Inflammatory macrophage (primary cell): ENCODE measurements around the gene NOP9.
A peak's percentile ranks its signal among the peaks of the same experiment; 100 is the strongest.

Experiments used
- DNase-seq, 2 donors: peaks; one replicate each; pipeline ENCODE4 v3.0.0-alpha.2; 2020 to 2022

The NOP9 gene

DNA sequence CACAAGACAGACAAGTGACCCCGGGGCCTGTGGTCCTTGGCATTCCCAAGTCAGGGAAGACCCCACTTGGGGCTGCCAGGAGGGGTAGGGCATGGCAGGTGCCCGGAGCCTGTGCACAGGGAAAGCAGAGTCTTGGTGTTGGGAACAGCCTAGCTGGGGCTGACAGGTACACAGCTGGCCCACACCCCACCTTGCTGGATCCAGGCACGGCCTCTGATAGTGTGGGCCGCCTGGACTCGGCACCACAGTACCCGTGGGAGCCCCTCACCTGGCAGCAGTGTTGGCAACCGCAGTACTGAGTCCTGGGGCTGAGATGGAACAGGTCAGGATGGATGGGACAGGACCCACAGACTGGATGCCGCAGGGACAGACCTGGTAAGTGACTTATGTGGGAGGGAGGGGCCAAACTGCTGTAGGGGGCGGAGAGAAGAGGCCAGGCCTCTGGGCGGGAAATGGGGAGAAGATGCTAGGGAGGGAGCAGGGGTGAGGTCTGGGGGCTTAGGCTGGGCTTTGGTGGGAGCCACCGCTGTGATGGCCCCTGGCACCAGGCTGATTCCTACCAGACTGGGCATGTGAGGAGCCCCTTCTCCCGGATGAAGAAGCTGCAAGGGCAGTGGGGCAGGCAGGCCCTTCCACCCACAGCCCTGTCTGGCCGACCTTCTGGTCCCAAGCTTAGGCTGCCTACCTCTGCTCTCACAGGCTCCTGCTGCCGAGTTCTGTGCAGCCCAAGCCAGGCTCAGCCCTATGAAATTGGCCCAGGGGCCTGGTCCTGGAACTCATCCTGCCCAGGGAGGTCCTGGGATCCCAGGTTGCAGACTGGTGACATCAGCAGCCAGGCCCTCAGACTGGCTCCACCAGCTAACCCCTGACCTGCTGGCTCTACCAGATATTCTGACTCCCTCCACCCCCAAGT lies 36.6 kb upstream of the NOP9 start, which contains the start of gene TGM1:
Gene TGM1, minus strand, starts transcription at position 357 of the 913 bp plus-strand sequence. CDS start 825 bp downstream, outside the sequence.
- DNase-seq, result no peak

DNA sequence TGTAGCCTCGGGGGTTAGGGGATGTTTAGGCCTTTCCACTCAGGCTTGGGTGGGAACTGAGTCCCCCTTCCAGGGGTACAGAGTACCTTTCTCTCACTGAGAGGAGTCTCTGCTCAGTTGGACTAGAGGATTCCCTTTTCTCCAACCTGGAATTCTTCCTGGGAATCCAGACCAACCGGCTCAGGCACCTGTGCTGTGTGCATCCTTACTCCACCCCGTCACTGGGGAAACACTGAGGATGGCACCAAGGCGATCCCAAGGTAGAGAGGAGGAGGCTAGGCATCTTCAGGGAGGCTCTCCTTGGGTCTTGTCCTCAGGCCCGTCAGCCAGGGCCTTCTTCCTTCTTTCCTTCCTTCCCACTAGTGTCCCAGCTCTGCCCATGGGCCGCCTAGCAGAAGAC lies 35.8 kb upstream of the NOP9 start:
- no peak for DNase-seq

DNA sequence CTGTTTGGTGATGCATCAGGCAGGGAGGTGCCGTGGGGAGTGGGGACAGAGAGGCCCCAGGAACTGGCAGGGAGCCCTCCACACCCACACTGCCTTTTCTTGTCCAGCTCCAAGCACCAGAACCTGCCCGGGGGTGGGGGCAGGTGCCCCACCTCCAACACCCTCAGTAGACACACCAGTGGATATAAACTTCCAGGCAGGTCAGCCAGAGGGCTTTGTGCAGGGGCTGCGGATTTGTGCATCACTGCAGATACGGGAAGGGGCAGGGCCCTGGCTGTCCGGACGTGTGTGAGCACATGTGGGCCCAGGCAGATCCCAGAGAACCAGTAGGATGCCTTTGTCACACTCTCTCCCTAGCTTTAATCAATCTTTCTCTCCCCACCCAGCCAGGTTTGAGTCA lies 35.4 kb upstream of the NOP9 start:
- DNase-seq, result no peak

DNA sequence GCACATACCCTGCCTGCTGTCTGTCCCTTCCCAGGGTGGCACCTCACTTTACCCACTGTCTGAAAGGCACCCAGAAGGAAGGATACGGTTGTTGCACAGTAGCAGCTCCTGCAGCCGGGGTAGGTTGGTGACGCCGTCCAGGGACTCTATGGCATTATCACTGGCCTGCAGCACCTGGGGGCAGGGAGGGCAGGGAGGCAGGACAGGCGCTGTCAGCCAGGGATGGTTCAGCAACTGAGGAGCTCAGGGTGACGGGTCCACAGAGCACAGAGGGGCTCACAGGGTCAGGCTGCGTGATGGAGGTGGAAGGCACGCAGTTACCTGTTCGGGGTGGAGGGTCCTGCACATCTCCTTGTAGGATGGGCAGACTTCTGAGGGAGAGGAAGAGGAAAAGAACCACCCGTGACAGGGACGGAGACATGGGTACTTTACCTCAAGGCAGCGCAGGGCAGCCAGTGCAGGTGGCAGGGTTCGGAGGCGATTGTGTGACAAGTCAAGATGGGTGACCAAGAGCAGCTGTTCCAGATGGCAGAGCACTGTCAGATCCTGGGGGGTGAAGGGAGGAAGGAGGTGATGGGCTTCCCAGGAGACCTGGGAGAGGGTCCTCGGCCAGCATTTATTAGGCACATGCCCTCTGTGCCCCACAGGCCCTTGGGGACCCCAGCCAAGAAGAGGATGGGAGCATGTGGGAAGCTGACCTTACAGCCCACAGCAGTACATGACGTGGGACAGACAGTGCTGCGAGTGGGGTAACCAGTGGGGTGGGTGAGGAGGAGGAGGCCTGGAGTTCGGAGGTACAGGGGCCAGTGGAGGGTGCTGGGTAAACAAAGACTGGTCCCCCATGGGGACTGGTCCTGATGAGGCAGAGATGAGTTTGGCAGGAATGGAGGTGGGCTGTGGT lies 33.1 kb upstream of the NOP9 start:
- DNase-seq, result no peak

DNA sequence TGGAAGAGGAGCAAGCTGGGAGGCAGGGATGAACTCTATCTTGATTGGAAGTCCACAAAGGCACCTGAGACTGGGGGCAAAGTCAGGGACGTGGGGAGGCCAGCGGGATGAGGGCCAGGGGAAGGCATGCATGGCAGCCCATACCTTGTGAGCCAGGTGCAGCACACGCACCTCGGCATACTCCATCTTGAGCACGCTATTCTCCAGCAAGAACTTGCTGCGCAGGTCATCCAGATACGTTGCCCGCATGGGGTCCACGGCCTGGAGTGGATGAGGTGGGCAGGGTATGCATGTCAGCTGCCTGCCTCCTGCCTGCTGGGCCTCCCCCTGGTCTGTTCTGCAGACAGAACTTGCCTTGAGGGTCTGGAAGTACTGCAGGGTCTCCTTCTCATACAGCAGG lies 32.1 kb upstream of the NOP9 start:
- DNase-seq, result no peak

DNA sequence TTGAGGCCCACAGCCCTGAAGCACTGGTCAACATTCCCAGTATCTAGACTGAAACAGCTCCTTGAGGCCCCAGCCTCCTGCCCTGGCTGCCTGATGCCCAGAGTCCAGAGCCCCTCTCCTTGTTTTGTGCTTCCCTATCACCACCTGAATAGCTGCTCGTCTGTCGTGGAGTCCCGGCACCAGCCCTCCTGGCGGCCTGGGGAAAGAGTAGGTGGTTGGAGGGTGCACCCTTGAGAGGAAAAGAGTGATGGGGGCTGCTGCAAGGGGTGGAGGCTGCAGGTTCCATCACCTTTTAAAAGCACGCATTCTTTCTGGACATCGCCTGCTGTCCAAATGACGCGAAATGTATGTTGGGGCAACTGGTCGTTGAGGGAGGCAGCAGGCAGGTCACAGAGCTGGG lies 31.4 kb upstream of the NOP9 start:
- DNase-seq, result no peak

DNA sequence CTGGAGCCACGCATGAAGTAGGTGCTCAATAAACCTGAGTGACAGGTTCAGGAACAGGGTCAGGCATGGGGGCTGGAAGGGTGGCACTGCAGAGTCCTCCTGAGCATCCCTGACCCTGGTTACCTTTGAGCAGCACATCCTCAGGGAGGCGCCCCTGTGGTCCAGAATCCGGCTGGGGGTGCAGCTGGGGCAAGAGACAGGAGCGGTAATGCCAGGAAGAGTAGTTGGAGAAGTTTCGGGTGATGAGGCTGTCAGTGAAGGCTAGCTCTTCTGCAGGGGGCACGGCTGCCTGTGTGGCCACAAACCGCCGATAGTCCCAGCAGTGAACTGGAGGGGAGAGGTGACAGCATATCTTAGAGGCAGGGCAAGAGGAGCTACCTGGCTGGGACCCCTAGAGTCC lies 30.3 kb upstream of the NOP9 start:
- DNase-seq, result no peak

DNA sequence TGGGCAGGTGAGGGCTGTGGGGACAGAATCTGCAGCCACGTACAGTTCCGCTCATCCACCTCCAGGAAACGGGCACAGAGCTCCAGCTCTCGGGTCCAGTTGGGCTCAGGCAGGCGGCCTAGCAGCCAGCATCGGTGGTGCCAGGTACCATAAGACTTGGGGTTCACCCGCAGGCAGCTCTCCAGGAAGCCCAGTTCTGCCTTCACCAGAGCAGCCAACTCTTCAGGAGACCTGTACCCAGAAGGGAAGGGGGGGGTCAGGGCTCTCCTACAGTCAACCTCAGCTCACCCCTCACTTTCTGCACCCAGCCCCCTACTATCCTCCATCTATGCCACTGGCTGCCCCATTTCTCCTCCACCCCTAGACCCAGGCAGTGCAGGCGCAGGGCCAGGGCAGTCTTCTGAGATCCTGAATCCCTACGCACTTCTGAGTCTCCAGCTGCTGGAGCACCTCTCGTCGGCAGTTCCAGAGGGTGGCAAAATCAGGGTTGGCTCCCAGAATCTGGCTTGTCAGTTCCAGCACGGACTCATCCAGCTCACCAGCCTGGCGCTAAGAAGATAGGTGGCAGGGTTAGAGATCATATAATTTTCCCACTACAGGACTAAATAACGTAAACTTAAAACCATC lies 29.6 kb upstream of the NOP9 start:
- no peak for DNase-seq

DNA sequence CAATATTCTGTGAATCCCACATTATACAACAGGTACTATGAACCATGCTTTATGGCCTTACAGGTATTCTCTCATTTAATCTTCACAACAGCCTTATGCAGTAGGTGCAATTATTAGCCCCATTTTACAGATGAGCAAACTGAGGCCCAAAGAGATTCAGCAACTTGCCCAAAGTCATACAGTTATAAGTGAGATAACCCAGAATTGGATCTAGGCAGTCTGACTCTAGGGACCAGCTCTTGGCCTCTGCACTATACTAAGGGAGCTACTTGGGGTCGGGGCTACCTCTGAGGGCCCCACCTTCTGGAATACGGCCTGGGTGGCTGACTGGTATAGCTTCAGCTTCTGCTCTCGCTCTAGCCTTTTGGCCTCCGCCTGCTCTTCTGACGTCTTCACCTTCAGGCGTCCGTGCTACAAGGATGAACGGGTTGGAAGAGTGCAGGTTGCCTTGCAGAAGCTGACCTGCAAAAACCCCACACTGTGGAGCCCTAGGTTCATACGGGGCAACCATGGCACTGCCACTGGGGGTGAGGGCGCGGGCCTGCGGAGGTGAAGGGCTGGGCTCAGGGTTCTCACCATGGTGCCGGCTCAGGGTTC lies 29.0 kb upstream of the NOP9 start:
- no peak for DNase-seq

DNA sequence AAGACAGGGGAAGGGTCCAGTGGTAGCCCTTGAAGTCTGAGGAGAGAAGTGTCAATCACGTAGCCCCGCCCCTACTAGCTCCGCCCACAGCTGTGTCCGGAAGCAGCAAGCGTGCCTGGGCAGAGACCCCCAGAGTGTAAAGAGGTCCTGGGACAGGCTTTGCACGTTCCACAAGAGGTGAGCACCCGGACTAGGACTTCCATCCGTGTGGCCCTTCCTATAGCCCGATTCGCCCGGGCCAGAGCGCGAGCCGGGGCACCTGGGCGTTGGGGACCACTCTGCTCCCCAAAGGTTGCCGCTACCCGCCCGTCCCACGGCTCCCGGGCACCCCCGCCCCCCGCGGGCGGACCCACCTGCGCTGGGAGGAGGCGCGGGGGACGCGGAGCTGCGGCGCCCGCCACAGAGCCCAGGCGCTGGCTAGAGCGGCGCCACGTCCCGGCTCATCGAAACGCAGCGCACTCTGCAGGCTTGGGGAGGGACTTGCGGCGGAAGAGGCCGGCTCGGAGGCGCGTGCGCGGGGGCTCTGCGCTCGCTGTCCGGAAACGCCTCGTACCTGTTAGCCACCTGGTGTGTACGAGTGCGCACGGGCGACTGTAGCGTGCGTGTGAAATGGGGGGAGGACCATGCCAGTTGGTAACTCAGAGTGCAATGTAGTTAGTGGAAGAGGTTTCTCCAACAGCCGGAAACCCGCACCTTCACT lies 28.4 kb upstream of the NOP9 start, which contains the start of gene RABGGTA:
Gene RABGGTA, minus strand, starts transcription at position 464 of the 700 bp plus-strand sequence. CDS start 482 bp downstream, outside the sequence.
- DNase-seq, result peak; percentile 80 to 90

DNA sequence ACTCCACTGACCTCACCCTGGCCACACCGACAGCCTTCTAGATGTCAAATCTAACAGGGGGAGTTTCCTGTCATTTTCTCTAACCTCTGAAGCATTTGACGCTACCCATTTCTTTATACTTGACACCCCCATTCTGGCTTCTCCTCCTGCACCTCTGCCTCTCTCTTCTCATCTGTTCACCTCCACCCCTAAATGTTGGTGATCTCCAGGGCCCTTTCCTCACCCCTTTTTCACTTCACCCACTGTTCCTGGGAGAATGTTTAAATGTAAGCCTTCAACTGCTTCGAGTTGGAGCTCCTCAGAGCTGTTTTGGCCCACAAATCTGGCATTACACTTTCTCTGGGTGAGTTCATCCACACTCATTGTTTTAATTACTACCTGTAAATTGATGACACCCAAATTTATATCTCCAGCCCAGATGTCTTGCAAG lies 27.8 kb upstream of the NOP9 start:
- no peak for DNase-seq

DNA sequence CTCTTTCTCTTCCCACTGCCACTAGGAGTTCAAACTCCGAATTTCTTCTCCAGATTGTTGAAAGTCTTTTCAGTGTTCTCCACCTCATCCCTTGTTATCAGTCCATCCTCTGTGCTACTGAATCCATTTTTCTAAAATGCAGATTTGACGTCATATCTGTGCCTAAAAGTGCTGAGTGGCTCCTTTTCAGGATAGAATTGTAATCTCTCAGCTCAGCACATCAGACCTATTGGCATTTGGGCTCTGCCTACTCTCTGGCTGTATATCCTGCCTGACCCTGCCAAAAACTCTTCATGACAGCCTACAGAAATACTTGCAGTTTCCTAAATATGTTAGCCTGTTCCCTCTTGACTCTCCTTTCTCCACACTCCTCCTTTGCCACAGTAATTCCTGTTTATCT lies 27.2 kb upstream of the NOP9 start:
- peak; percentile 16 to 17 for DNase-seq

DNA sequence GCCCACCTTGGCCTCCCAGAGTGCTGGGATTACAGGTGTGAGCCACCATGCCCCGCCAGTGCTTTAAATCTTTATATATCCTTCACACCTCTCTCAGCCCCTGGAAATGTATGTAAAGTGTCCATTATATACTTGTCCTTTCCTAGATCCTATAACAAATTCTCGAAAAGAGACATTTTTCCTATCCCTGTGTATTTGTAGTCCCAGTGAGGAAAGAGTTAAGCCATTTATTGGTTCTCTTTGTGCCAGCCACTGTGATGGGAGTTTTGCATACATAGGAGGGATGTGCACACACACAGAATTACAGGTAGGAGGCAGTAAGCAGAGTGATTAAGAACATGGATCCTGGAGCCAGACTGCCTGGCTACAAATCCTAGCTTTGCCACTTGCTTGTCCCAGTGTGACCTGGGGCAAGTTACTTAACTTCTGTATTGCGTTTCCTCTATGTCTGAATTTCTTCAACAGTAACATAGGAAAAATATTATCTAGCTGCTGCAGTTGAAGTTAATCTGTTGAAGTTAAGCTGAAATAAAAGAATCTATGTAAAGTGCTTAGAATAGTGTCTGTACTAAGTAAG lies 26.1 kb upstream of the NOP9 start:
- peak; percentile 57 to 67 for DNase-seq

DNA sequence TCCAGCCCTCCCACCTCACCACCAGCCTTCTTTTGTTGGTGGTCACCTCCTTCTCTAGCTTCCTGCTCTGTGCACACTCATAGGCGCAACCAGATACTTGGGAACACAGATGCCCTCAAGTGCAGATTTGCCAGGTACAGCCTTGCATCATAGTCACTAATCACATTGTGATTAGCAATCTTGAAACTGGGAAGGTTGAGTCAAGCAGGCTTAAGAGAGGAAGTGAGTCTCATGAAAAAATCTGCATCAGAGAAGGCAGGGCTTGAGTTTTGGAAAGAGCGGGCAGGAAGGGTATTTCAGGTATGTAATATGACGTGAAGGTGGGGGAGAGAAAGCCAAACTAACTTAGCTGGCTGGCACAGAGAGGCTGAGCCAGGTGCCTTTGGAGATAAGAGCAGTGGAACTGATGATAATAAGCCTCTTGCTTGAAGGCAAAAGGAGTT lies 25.5 kb upstream of the NOP9 start:
- peak; percentile 83 to 87 for DNase-seq

DNA sequence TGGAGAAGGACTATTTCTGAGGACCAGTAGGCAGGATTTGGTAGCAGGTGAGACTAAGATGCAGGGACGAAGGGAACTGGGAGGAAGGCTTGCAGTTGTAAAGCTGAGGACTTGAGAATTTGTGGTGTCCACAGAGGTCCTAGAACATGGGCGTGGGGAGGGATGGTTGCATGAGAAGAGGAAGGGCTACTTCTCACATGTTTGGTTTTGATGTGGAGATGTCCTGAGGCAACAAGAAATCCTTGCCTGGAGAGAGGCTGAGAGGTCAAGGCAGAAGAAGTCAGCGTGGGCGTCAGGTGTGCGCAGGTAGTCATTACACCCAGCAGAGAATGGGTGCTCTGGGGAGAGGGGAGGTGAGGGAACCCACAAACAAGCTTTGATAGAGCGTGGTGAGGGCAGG lies 22.6 kb upstream of the NOP9 start:
- DNase-seq, result peak; percentile 63 to 74

DNA sequence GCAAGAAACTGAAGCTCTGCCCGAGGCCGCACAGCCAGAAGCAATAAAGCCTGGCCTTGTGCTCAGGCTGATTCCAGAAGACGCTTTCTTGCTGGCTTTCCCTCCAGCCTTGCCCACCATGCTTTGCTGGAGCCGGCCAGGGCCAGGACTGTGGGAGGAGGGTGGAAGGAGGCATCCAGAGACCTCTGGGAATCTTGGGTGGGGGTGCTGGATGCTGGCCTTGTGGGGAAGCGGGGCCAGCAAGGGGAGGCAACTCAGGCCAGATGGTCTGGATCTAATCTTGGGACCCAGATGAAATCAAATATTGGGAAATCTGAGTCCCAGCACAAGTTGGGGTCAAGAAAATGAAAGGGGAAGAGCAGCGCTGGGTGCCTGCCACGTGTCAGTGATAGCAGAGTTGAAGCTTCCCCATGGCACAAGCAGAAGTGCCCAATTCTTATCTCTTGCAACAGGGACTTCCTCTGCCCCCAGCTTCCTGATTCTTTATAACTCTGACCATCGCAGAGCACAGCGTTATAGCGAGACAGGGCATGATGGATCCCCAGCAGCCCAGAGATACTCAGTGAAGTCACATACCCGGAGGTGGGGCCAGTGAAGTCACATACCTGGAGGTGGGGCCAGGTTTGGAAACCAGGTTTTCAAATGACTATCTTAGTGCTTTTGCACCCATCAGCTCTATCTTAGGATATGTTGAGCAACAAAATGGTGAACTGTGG lies 21.9 kb upstream of the NOP9 start:
- peak; percentile 91 to 95 for DNase-seq

DNA sequence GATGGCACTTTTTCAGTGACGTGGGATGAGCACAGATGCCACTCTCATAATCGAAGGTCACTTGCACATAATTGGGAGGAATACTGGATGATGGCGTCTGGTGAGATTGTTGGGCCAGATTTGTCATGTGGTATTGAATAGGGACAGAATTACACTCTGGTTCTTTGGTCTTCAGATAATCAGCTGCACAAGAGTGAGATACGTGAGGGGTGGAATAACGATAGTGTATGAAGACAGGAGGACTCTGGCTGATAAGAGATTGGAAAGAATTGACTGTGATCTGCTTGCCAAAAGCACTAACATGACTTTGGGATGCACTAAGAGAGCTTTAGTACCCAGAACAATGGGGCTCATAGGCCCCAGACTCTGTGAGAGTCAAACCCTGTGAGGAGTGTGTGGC lies 21.2 kb upstream of the NOP9 start:
- DNase-seq, result no peak

DNA sequence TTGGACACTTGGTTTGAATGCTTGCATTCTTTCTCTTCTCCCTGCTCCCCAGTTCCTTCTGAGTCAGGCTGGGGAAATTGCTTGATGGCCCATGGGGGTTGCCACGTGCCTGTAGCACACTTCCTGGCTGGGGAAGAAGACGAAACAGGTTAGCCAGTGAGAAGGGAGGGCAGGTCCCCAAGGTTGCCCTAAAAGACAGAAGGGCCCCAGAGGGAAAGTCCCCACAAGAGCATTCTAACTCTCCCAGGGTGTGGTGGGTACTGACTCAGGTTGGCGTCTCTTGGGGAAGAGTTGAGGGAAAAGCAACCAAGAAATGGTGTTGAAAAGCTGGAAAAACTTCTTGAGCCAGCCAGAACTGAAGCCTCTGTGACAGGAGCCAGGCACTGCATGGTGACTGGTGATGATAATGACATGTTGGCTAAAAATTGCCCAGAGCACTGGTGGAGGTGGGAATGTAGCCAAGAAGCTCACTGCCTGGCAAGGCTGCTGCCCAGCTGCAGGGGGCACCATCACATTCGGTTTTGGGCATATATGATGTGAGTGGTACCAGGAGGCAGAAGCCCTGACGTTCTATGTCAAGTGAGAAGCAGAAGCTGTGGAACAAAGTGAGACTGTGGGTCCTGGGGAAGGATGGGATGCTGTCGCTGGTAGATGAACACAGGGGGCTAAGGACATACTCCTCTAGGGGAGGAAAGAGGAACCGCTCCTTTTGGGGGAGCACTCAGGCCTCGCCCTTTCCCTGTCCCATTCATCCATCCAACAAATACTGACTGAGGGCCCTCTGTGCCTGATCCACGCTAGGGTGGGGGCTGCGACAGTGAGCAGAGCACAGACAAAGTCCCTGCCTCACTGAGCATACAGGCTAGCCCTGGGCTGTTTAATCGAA lies 20.1 kb upstream of the NOP9 start:
- DNase-seq, result peak; percentile 51 to 62

DNA sequence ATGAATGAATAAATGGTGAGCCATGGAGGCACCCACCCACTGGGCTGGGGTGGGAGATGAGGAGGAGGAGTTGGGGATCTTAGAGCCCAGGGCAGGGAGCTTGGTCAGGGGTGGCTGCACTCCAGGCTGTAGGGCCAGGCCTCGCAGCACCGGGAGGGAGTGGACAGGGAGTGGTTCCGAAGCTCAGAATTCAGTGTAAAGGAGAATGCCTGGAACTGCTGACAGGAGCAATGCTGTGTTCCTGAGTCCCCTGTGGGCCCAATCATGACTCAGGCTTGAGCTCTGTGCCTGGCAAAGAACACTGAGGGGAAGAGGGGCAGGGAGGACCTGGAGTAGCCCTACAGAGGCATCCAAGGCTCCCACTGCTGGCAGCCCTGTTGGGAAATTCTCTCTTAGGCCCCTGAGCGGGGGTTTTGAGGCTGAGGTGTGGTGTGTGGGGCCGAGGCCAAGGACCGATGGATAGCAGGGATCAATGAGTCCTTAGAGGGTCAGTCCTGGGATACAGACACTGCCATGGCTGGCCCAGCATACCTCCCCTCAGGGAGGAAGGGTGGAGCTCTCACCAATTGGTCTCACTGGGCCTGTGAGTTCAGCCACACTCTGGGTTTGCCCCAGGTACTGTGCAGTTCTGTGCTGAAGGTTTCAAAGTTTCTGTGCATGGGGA lies 18.7 kb upstream of the NOP9 start:
- DNase-seq, result no peak
